ENCODE data around the gene CDC42EP2. TPM values are rescaled to one million over a fixed set of nuclear protein-coding genes. Genes with fewer than 3 reads are reported as not detected.

CDC42EP2 gene
- total RNA-seq, 2 experiments from 2014 or later: 1.7 TPM; not detected in 1

GRCh38 chr11:65277631-65278277 lies 36.9 kb upstream of the CDC42EP2 start:
- Histone ChIP-seq H2AFZ (ENCODE audit: low read length) (no peak overlapping the region), H3K4me3 (ENCODE audit: low read depth, low read length, poor library complexity, severe bottlenecking) (no peak overlapping the region), H3K79me2 (ENCODE audit: insufficient read depth, low read depth, low read length) (no peaks in the 10 kb centered on the region), H3K36me3 (ENCODE audit: insufficient read depth, low read length) (peaks cover 87% of the 10 kb centered on the region), H3K4me1 (ENCODE audit: insufficient read depth, low read length, poor library complexity, severe bottlenecking) (peaks cover 7% of the 10 kb centered on the region), H3K9me3 (ENCODE audit: low read length) (no peaks in the 10 kb centered on the region), H3K9me2 (ENCODE audit: insufficient read depth, low read length) (no peaks in the 10 kb centered on the region), H3K27ac (ENCODE audit: low read depth, low read length, poor library complexity, severe bottlenecking) (no peak overlapping the region), H4K20me1 (ENCODE audit: insufficient read depth, low read length) (0 out of 2 replicates have a peak, but pooled peaks cover 5% of the 10 kb centered on the region), H3K4me2 (ENCODE audit: low read length) (no peak overlapping the region)
- no peak for DNase-seq (ENCODE audit: low spot score)
- ChIA-PET POLR2A (interaction anchor here (0.6 to 2.6 kb wide), 3 partner anchors 12 to 71 kb away, joined by 3 to 11 read pairs (median 10); partner anchors contain the start of gene POLA2), CTCF (ENCODE audit: unreplicated experiment) (no interaction called here)
- TF ChIP-seq EZH2phosphoT487 (IDR thresholded peaks at IDR 0.05; ENCODE audit: borderline replicate concordance, low read depth, low read length): no peak
- TF ChIP-seq, protein P1, sequence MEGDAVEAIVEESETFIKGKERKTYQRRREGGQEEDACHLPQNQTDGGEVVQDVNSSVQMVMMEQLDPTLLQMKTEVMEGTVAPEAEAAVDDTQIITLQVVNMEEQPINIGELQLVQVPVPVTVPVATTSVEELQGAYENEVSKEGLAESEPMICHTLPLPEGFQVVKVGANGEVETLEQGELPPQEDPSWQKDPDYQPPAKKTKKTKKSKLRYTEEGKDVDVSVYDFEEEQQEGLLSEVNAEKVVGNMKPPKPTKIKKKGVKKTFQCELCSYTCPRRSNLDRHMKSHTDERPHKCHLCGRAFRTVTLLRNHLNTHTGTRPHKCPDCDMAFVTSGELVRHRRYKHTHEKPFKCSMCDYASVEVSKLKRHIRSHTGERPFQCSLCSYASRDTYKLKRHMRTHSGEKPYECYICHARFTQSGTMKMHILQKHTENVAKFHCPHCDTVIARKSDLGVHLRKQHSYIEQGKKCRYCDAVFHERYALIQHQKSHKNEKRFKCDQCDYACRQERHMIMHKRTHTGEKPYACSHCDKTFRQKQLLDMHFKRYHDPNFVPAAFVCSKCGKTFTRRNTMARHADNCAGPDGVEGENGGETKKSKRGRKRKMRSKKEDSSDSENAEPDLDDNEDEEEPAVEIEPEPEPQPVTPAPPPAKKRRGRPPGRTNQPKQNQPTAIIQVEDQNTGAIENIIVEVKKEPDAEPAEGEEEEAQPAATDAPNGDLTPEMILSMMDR (conservative IDR thresholded peaks at IDR 0.05; ENCODE audit: low read length): no peak
- BruUV-seq (replicated peaks): TSS peak; percentile 27
- intact Hi-C loops (cut with micrococcal nuclease; ENCODE audit: unreplicated experiment): loop anchor here (5.0 kb wide), 1 partner anchor 40 kb away; no protein-coding TSS in a partner anchor

- TF ChIP-seq, protein P1 (conservative IDR thresholded peaks at IDR 0.05; ENCODE audit: low read length): no peak
- no peak for TF ChIP-seq EZH2phosphoT487 (IDR thresholded peaks at IDR 0.05; ENCODE audit: borderline replicate concordance, low read depth, low read length)
These were observed 36.3 kb upstream of the CDC42EP2 start for GRCh38 chr11:65278356-65278755.

DNA sequence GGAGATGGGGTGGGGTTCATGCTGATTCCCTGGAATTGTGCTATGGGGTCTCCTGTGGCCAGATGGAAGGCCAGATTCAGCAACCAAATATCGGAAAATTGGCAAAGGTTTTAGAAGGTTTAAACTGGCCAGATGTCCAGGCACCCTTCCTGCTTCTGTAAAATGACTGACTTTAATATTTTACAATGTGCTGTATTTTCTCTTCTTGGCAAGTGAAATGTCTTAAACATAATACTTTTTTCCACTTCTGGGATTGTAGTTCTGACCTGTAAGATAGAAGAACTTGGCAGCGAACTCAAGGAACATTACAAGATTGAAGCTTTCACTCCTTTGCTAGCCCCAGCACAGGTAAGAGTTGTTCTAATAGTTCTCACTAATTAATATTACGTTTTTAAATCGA lies 35.4 kb upstream of the CDC42EP2 start:
- no peak overlapping the region for H3K4me3 ChIP-seq (ENCODE audit: low read depth, low read length, poor library complexity, severe bottlenecking)
- no peaks in the 10 kb centered on the region for H3K9me2 ChIP-seq (ENCODE audit: insufficient read depth, low read length)
- no peak for TF ChIP-seq EZH2phosphoT487 (IDR thresholded peaks at IDR 0.05; ENCODE audit: borderline replicate concordance, low read depth, low read length)
- TF ChIP-seq, protein P1 (conservative IDR thresholded peaks at IDR 0.05; ENCODE audit: low read length): no peak
- H3K4me2 ChIP-seq (ENCODE audit: low read length): no peak overlapping the region
- H3K9me3 ChIP-seq (ENCODE audit: low read length): no peaks in the 10 kb centered on the region
- POLR2A ChIA-PET: no interaction called here
- no peaks in the 10 kb centered on the region for H3K79me2 ChIP-seq (ENCODE audit: insufficient read depth, low read depth, low read length)
- peaks cover 7% of the 10 kb centered on the region for H3K4me1 ChIP-seq (ENCODE audit: insufficient read depth, low read length, poor library complexity, severe bottlenecking)
- peaks cover 96% of the 10 kb centered on the region for H3K36me3 ChIP-seq (ENCODE audit: insufficient read depth, low read length)
- no peak overlapping the region for H2AFZ ChIP-seq (ENCODE audit: low read length)
- no peak overlapping the region for H3K27ac ChIP-seq (ENCODE audit: low read depth, low read length, poor library complexity, severe bottlenecking)
- CTCF ChIA-PET (ENCODE audit: unreplicated experiment): no interaction called here
- no peak for DNase-seq (ENCODE audit: low spot score)
- BruUV-seq (replicated peaks): no TSS peak
- 0 out of 2 replicates have a peak, but pooled peaks cover 5% of the 10 kb centered on the region for H4K20me1 ChIP-seq (ENCODE audit: insufficient read depth, low read length)
- intact Hi-C loops (cut with micrococcal nuclease; ENCODE audit: unreplicated experiment): loop anchor here (5.0 kb wide), 1 partner anchor 38 kb away; no protein-coding TSS in a partner anchor

More at GRCh38 chr11:65278356-65278755, 36.3 kb upstream of the CDC42EP2 start:
- Histone ChIP-seq H3K27ac (ENCODE audit: low read depth, low read length, poor library complexity, severe bottlenecking) (no peak overlapping the region), H3K4me3 (ENCODE audit: low read depth, low read length, poor library complexity, severe bottlenecking) (no peak overlapping the region), H3K79me2 (ENCODE audit: insufficient read depth, low read depth, low read length) (no peaks in the 10 kb centered on the region), H3K36me3 (ENCODE audit: insufficient read depth, low read length) (peaks cover 93% of the 10 kb centered on the region), H3K9me3 (ENCODE audit: low read length) (no peaks in the 10 kb centered on the region), H2AFZ (ENCODE audit: low read length) (no peak overlapping the region), H4K20me1 (ENCODE audit: insufficient read depth, low read length) (0 out of 2 replicates have a peak, but pooled peaks cover 5% of the 10 kb centered on the region), H3K9me2 (ENCODE audit: insufficient read depth, low read length) (no peaks in the 10 kb centered on the region), H3K4me1 (ENCODE audit: insufficient read depth, low read length, poor library complexity, severe bottlenecking) (peaks cover 7% of the 10 kb centered on the region), H3K4me2 (ENCODE audit: low read length) (no peak overlapping the region)
- intact Hi-C loops (cut with micrococcal nuclease; ENCODE audit: unreplicated experiment): loop anchor here (5.0 kb wide), 1 partner anchor 39 kb away; no protein-coding TSS in a partner anchor
- ChIA-PET POLR2A (interaction anchor here (2.6 kb wide), 1 partner anchor 16 kb away, joined by 11 read pairs; the partner anchor contains the start of gene POLA2), CTCF (ENCODE audit: unreplicated experiment) (no interaction called here)
- DNase-seq (ENCODE audit: low spot score): no peak
- BruUV-seq (replicated peaks): no TSS peak

Data from OCI-LY7 (cell line).